Retinal pigment epithelial cell (primary cell): ENCODE data around the gene ADRA1B.
A peak's percentile ranks its signal among the peaks of the same experiment; 100 is the strongest.

Source experiments
- DNase-seq: peaks from one replicate; pipeline ENCODE4 v3.0.0-alpha.2; 2010; ENCODE audit warnings: low read depth
- H3K4me3 ChIP-seq: 2 replicates; pipeline ENCODE4 v1.5.1; 2011; ENCODE audit warnings: mild to moderate bottlenecking, low read length, control low read depth, moderate library complexity
- CTCF ChIP-seq: conservative IDR thresholded peaks from 2 replicates; pipeline ENCODE4 v1.5.1; 2011; ENCODE audit warnings: low read depth, low read length, control low read depth, inconsistent platforms

The ADRA1B gene

GRCh38 chr5:159915904-159916840, at the start of gene ADRA1B:
TSS of gene ADRA1B (plus strand) at chr5:159916482. CDS start at chr5:159916906, 424 bp downstream.
- TF ChIP-seq CTCF, result peak; percentile 57
- H3K4me3 ChIP-seq, result peak within 1 kb of the TSS; percentile 52
- DNase-seq, result no peak

- no peak overlapping the region for H3K4me3 ChIP-seq
- TF ChIP-seq CTCF, result no peak
- DNase-seq, result no peak
Measured at GRCh38 chr5:159873680-159874079, 42.6 kb upstream of the ADRA1B start.

- no peak for TF ChIP-seq CTCF
- DNase-seq, result no peak
- no peak overlapping the region for H3K4me3 ChIP-seq
Measured at GRCh38 chr5:159874263-159874662, 42.0 kb upstream of the ADRA1B start.

- no peak for TF ChIP-seq CTCF
- H3K4me3 ChIP-seq, result no peak overlapping the region
- DNase-seq, result no peak
Measured at GRCh38 chr5:159877016-159877415, 39.3 kb upstream of the ADRA1B start.

DNA sequence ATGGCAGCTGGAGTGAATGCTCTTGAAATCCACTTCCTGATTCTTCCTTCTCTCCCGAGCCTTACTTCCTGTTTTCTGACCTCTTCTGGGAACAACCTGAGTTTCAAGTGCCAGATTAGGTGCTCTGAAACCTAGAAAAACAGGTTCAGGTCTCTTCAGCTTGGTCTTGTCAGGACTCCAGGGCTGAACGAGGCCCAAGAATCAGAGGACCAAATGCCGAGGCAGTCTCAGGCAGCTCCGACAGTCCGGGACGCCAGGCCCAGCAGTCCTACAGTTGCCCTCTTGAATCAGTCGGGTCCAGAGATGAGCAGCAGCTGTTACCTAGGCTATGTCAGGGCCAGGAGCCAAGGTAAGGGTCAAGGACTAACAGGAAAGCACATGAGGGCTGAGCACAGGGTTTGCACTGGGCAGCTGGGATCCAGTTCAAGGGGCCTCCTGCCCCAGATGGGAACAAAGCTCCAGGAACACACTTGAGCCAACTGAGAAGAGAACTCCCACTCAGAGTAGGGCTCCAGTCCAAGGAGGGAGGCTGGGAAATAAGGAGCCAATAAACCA, 38.3 kb upstream of the ADRA1B start:
- no peak overlapping the region for H3K4me3 ChIP-seq
- TF ChIP-seq CTCF, result no peak
- DNase-seq, result no peak

DNA sequence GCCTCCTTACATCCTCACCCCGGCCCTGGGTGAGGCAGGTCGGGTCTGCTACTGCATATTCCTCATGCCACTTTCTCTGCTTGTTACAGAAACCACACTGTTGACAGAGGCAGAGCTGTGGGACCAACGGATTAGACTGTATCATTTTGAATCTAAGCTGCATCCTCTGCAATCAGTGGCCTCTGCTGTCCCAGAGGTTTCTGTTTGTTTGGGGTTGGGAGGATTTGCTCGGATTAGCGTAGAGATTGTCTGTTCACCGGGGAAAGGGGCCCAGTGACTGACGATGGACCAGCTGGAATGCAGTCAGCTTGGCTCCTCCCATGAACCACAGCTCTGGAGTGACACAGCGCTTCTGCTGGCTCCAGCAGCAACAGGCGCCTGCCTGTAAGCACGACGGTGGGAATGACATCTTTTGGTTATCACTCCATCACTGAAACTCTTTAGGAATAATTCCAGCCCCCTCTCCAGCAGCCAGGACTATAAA, 37.3 kb upstream of the ADRA1B start:
- DNase-seq, result no peak
- no peak overlapping the region for H3K4me3 ChIP-seq
- TF ChIP-seq CTCF, result no peak
